ENCODE data around the gene ISM1.
A peak's percentile ranks its signal among the peaks of the same experiment; 100 is the strongest.

Gene ISM1

GRCh38 chr20:13271098-13271497, 50.0 kb downstream of the ISM1 start:
- H3K36me3 ChIP-seq (ENCODE audit: control insufficient read depth in 1 of 2, insufficient read depth in 2 of 2, low read depth in 1 of 2, low read length in 2 of 2), result peaks cover 0 to 18% of the 10 kb centered on the region in 2 experiments
- H2BK12ac ChIP-seq (ENCODE audit: low read length in 2 of 2), result no peak overlapping the region
- H3K4me3 ChIP-seq (ENCODE audit: insufficient read depth in 1 of 2, low read depth in 1 of 2, low read length in 2 of 2), result no peak overlapping the region
- no peak overlapping the region for H2AFZ ChIP-seq (ENCODE audit: low read depth, low read length)
- no peak for DNase-seq
- H3K9me3 ChIP-seq (ENCODE audit: control insufficient read depth, low read length), result no peaks in the 10 kb centered on the region
- H3K18ac ChIP-seq (ENCODE audit: low read depth in 1 of 2, low read length in 2 of 2), result no peak overlapping the region
- H4K8ac ChIP-seq (ENCODE audit: low read length), result no peak overlapping the region
- H3K79me1 ChIP-seq (replicated peaks; ENCODE audit: low read length, poor library complexity, severe bottlenecking), result no peaks in the 10 kb centered on the region
- H3K9ac ChIP-seq (ENCODE audit: low read length), result no peak overlapping the region
- H3K27ac ChIP-seq (ENCODE audit: low read length, poor library complexity, severe bottlenecking), result no peak overlapping the region
- no peak overlapping the region for H3K14ac ChIP-seq (ENCODE audit: low read length in 2 of 2)
- H3K23ac ChIP-seq (ENCODE audit: low read length in 2 of 2), result no peak overlapping the region
- WGBS, result 80% methylated on average over 1 of the region's 3 CpGs
- no peak overlapping the region for H2BK5ac ChIP-seq (ENCODE audit: low read depth, low read length, poor library complexity, severe bottlenecking)
- H4K91ac ChIP-seq (ENCODE audit: low read length), result no peak overlapping the region
- no peak overlapping the region for H2BK15ac ChIP-seq (ENCODE audit: low read depth, poor library complexity, severe bottlenecking)
- H3K4me2 ChIP-seq (ENCODE audit: low read length, poor library complexity, severe bottlenecking), result no peak overlapping the region
- H3K4ac ChIP-seq (ENCODE audit: low read depth in 1 of 2, low read length in 2 of 2), result no peak overlapping the region
- H2AK5ac ChIP-seq (ENCODE audit: low read length, severe bottlenecking), result no peak overlapping the region
- H2BK120ac ChIP-seq (ENCODE audit: low read depth, low read length), result no peak overlapping the region
- peaks cover 7% of the 10 kb centered on the region for H3K4me1 ChIP-seq (ENCODE audit: control insufficient read depth, insufficient read depth, low read depth, low read length)
- H3K27me3 ChIP-seq (ENCODE audit: control insufficient read depth in 1 of 2, insufficient read depth in 1 of 2, low read length in 2 of 2), result no peaks in the 10 kb centered on the region

DNA sequence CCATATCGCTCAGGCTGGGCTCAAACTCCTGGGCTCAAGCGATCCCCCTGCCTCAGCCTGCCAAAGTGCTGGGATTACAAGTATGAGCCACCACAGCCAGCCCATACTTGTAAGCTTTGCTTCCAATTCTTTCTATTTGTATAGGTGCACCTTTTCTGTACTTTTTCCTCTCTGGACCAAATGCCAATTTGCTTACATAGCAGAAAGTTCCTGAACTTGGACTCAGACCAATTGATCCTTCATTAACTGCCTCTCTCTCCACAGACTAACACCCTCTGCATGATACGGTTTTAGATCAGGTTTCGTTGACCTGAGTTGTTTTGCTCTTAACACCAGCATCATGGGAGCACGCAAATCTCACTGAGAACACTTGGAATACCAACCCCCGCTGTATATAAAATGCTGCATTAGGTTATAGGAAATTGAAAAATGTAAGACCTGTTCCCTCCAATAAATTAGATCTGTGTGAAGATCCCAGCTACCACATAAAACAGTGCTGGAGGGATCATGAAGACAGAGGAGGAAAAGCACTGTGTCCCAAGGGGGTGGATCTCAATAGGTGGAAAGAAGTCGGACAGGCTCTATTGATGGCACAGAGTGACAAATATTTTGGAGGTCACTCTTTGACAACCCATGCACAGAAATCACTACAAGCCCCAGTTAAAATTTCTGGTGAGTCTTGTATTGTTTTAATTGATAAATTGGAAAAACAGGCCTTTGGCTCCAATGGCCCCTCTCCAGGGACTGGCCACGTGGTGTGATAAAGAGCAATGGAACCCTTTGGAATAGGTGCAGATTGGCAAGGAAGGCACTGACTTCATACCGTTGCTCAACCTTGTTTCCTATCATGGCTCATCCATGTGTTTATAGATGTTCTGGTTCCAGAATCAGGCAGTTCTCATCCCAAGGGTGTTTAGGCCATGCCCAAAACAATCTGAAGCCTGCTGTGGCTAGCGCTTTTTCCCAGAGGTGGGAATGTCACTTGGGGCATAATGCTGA, 51.2 kb downstream of the ISM1 start:
- H4K8ac ChIP-seq (ENCODE audit: low read length), result no peak overlapping the region
- 79% methylated on average over 8 of the region's 10 CpGs for WGBS
- no peaks in the 10 kb centered on the region for H3K9me3 ChIP-seq (ENCODE audit: control insufficient read depth, low read length)
- H2AK5ac ChIP-seq (ENCODE audit: low read length, severe bottlenecking), result no peak overlapping the region
- no peak for DNase-seq
- no peak overlapping the region for H3K14ac ChIP-seq (ENCODE audit: low read length in 2 of 2)
- H3K23ac ChIP-seq (ENCODE audit: low read length in 2 of 2), result no peak overlapping the region
- no peaks in the 10 kb centered on the region for H3K27me3 ChIP-seq (ENCODE audit: control insufficient read depth in 1 of 2, insufficient read depth in 1 of 2, low read length in 2 of 2)
- no peak overlapping the region for H2BK12ac ChIP-seq (ENCODE audit: low read length in 2 of 2)
- H3K4me2 ChIP-seq (ENCODE audit: low read length, poor library complexity, severe bottlenecking), result no peak overlapping the region
- no peak overlapping the region for H3K4ac ChIP-seq (ENCODE audit: low read depth in 1 of 2, low read length in 2 of 2)
- no peak overlapping the region for H2AFZ ChIP-seq (ENCODE audit: low read depth, low read length)
- no peak overlapping the region for H3K18ac ChIP-seq (ENCODE audit: low read depth in 1 of 2, low read length in 2 of 2)
- no peak overlapping the region for H3K27ac ChIP-seq (ENCODE audit: low read length, poor library complexity, severe bottlenecking)
- H3K9ac ChIP-seq (ENCODE audit: low read length), result no peak overlapping the region
- H2BK5ac ChIP-seq (ENCODE audit: low read depth, low read length, poor library complexity, severe bottlenecking), result no peak overlapping the region
- no peak overlapping the region for H3K4me3 ChIP-seq (ENCODE audit: insufficient read depth in 1 of 2, low read depth in 1 of 2, low read length in 2 of 2)
- H2BK120ac ChIP-seq (ENCODE audit: low read depth, low read length), result no peak overlapping the region
- no peak overlapping the region for H4K91ac ChIP-seq (ENCODE audit: low read length)
- H3K4me1 ChIP-seq (ENCODE audit: control insufficient read depth, insufficient read depth, low read depth, low read length), result peaks cover 7% of the 10 kb centered on the region
- peaks cover 0 to 18% of the 10 kb centered on the region in 2 experiments for H3K36me3 ChIP-seq (ENCODE audit: control insufficient read depth in 1 of 2, insufficient read depth in 2 of 2, low read depth in 1 of 2, low read length in 2 of 2)
- H2BK15ac ChIP-seq (ENCODE audit: low read depth, poor library complexity, severe bottlenecking), result no peak overlapping the region
- no peaks in the 10 kb centered on the region for H3K79me1 ChIP-seq (replicated peaks; ENCODE audit: low read length, poor library complexity, severe bottlenecking)

DNA sequence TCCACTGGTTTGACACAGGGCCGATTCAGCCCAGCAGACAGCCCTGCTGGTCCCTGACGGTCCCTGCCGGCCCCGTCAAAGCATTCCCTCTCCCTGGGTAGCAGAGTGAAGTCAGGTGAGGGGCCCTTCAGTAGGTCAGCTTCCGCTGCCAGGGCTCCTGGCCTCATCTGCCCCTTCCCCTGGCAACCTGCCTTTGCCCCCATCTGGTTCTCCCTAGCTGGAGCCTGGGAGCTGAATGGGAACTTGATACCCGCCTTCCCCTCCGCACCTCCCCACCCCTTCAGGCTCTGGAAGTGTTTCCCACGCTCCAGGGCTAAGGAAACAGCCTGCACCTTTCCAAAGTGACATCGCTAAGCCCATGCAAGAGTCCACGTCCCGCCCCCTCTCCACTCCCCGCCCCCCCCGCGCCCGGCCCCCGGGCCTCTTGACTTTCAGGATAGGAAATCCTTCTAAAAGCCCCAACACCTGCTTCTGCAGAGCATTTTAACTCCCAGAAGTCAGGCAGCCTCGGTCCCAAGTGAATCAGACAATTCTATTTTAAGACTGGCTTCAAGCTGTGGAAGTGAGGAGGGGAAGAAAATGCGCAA, 53.3 kb downstream of the ISM1 start:
- 51% methylated on average over 11 of the region's 18 CpGs for WGBS
- H3K4me1 ChIP-seq (ENCODE audit: control insufficient read depth, insufficient read depth, low read depth, low read length), result peaks cover 6% of the 10 kb centered on the region
- no peak overlapping the region for H3K23ac ChIP-seq (ENCODE audit: low read length in 2 of 2)
- H3K4me2 ChIP-seq (ENCODE audit: low read length, poor library complexity, severe bottlenecking), result no peak overlapping the region
- H3K27me3 ChIP-seq (ENCODE audit: control insufficient read depth in 1 of 2, insufficient read depth in 1 of 2, low read length in 2 of 2), result no peaks in the 10 kb centered on the region
- no peak overlapping the region for H3K14ac ChIP-seq (ENCODE audit: low read length in 2 of 2)
- H2BK120ac ChIP-seq (ENCODE audit: low read depth, low read length), result no peak overlapping the region
- H2BK5ac ChIP-seq (ENCODE audit: low read depth, low read length, poor library complexity, severe bottlenecking), result no peak overlapping the region
- H3K9ac ChIP-seq (ENCODE audit: low read length), result no peak overlapping the region
- H3K79me1 ChIP-seq (replicated peaks; ENCODE audit: low read length, poor library complexity, severe bottlenecking), result no peaks in the 10 kb centered on the region
- no peak overlapping the region for H3K4ac ChIP-seq (ENCODE audit: low read depth in 1 of 2, low read length in 2 of 2)
- peaks cover 0 to 18% of the 10 kb centered on the region in 2 experiments for H3K36me3 ChIP-seq (ENCODE audit: control insufficient read depth in 1 of 2, insufficient read depth in 2 of 2, low read depth in 1 of 2, low read length in 2 of 2)
- H3K18ac ChIP-seq (ENCODE audit: low read depth in 1 of 2, low read length in 2 of 2), result no peak overlapping the region
- DNase-seq, result no peak
- H3K27ac ChIP-seq (ENCODE audit: low read length, poor library complexity, severe bottlenecking), result no peak overlapping the region
- H3K4me3 ChIP-seq (ENCODE audit: insufficient read depth in 1 of 2, low read depth in 1 of 2, low read length in 2 of 2), result no peak overlapping the region
- no peak overlapping the region for H2BK15ac ChIP-seq (ENCODE audit: low read depth, poor library complexity, severe bottlenecking)
- no peak overlapping the region for H2AFZ ChIP-seq (ENCODE audit: low read depth, low read length)
- no peaks in the 10 kb centered on the region for H3K9me3 ChIP-seq (ENCODE audit: control insufficient read depth, low read length)
- H4K8ac ChIP-seq (ENCODE audit: low read length), result no peak overlapping the region
- no peak overlapping the region for H2BK12ac ChIP-seq (ENCODE audit: low read length in 2 of 2)
- H2AK5ac ChIP-seq (ENCODE audit: low read length, severe bottlenecking), result no peak overlapping the region
- H4K91ac ChIP-seq (ENCODE audit: low read length), result no peak overlapping the region

- Histone ChIP-seq H3K4me2 (ENCODE audit: low read length, poor library complexity, severe bottlenecking) (no peak overlapping the region), H2BK120ac (ENCODE audit: low read depth, low read length) (no peak overlapping the region), H3K27ac (ENCODE audit: low read length, poor library complexity, severe bottlenecking) (no peak overlapping the region), H3K23ac (ENCODE audit: low read length in 2 of 2) (no peak overlapping the region), H2BK12ac (ENCODE audit: low read length in 2 of 2) (no peak overlapping the region), H3K9me3 (ENCODE audit: control insufficient read depth, low read length) (no peaks in the 10 kb centered on the region), H3K9ac (ENCODE audit: low read length) (peak overlapping the region; percentile 23), H2BK5ac (ENCODE audit: low read depth, low read length, poor library complexity, severe bottlenecking) (no peak overlapping the region), H3K4ac (ENCODE audit: low read depth in 1 of 2, low read length in 2 of 2) (no peak overlapping the region), H3K4me3 (ENCODE audit: insufficient read depth in 1 of 2, low read depth in 1 of 2, low read length in 2 of 2) (peak overlapping the region in 1 of 2 experiments; percentile 22), H3K14ac (ENCODE audit: low read length in 2 of 2) (no peak overlapping the region), H4K91ac (ENCODE audit: low read length) (no peak overlapping the region), H2BK15ac (ENCODE audit: low read depth, poor library complexity, severe bottlenecking) (no peak overlapping the region), H3K4me1 (ENCODE audit: control insufficient read depth, insufficient read depth, low read depth, low read length) (peaks cover 6% of the 10 kb centered on the region), H2AK5ac (ENCODE audit: low read length, severe bottlenecking) (no peak overlapping the region), H4K8ac (ENCODE audit: low read length) (no peak overlapping the region), H2AFZ (ENCODE audit: low read depth, low read length) (no peak overlapping the region), H3K36me3 (ENCODE audit: control insufficient read depth in 1 of 2, insufficient read depth in 2 of 2, low read depth in 1 of 2, low read length in 2 of 2) (peaks cover 0 to 11% of the 10 kb centered on the region in 2 experiments), H3K79me1 (replicated peaks; ENCODE audit: low read length, poor library complexity, severe bottlenecking) (no peaks in the 10 kb centered on the region), H3K27me3 (ENCODE audit: control insufficient read depth in 1 of 2, insufficient read depth in 1 of 2, low read length in 2 of 2) (no peaks in the 10 kb centered on the region), H3K18ac (ENCODE audit: low read depth in 1 of 2, low read length in 2 of 2) (no peak overlapping the region)
- no peak for DNase-seq
- 65% methylated on average over 6 of the region's 6 CpGs for WGBS
Measured at GRCh38 chr20:13276945-13277541, 56.0 kb downstream of the ISM1 start.
